Measurements from ENCODE around the gene ISG20. TPM values are rescaled to one million over a fixed set of nuclear protein-coding genes. Genes with fewer than 3 reads are reported as not detected.

The ISG20 gene
- total and polyA plus RNA-seq, 2 donors (not counting 1 experiment from before 2014, with no cell fraction given): 190 to 232 TPM

DNA sequence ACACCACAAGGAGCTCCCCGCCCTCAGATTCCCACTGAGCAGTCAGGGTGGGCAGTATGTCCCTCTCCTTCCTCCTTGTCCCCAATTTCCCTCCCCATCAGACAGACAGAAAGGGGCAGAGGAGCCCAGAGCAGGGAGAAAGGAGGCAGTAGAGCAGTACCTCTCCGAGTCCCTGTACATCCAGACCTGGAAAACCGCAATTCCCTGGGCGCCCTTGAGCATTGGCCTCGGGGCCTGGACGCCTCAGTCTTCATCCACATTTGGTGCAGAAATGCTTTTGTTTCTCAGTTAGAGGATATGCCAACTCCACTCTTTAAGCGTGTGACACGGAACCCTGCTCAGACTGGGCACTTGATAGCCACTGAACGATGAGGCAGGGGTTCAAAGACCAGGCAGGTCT, 5.9 kb downstream of the ISG20 start:
- H3K4me3 ChIP-seq (ENCODE audit: control extremely low read depth in 1 of 5, extremely low read depth in 1 of 5, insufficient read depth in 1 of 5, low read depth in 2 of 5, low read length in 4 of 5): no peak overlapping the region
- H2AFZ ChIP-seq (ENCODE audit: insufficient read depth, low read depth, low read length, poor library complexity, severe bottlenecking): no peak overlapping the region
- H3K36me3 ChIP-seq (replicated peaks in 1 of 2; ENCODE audit: control extremely low read depth in 1 of 2, control insufficient read depth in 1 of 2, extremely low read depth in 1 of 2, insufficient read depth in 2 of 2, low read length in 1 of 2): peaks cover 0 to 55% of the 10 kb centered on the region in 2 experiments
- H3K4me1 ChIP-seq (ENCODE audit: control insufficient read depth in 2 of 2, insufficient read depth in 2 of 2, low read length in 2 of 2): peaks cover 78 to 87% of the 10 kb centered on the region in 2 donors
- 95% methylated on average over 8 of the region's 9 CpGs for WGBS (ENCODE audit: insufficient coverage)
- no peaks in the 10 kb centered on the region for H3K9me3 ChIP-seq (ENCODE audit: control extremely low read depth in 1 of 3, control insufficient read depth in 2 of 3, insufficient read depth in 1 of 3, low read length in 2 of 3)
- Mint-ChIP-seq H3K27me3 (no peaks in the 10 kb centered on the region), H3K4me3 (no peak overlapping the region), H3K4me1 (peaks cover 82% of the 10 kb centered on the region), H3K9me3 (ENCODE audit: insufficient read depth) (no peaks in the 10 kb centered on the region), H3K27ac (peak overlapping the region; percentile 62)
- no peak for TF ChIP-seq EZH2 (IDR thresholded peaks at IDR 0.05; ENCODE audit: borderline replicate concordance, insufficient read depth, low read depth, low read length, poor library complexity, severe bottlenecking)
- TF ChIP-seq, protein P1, sequence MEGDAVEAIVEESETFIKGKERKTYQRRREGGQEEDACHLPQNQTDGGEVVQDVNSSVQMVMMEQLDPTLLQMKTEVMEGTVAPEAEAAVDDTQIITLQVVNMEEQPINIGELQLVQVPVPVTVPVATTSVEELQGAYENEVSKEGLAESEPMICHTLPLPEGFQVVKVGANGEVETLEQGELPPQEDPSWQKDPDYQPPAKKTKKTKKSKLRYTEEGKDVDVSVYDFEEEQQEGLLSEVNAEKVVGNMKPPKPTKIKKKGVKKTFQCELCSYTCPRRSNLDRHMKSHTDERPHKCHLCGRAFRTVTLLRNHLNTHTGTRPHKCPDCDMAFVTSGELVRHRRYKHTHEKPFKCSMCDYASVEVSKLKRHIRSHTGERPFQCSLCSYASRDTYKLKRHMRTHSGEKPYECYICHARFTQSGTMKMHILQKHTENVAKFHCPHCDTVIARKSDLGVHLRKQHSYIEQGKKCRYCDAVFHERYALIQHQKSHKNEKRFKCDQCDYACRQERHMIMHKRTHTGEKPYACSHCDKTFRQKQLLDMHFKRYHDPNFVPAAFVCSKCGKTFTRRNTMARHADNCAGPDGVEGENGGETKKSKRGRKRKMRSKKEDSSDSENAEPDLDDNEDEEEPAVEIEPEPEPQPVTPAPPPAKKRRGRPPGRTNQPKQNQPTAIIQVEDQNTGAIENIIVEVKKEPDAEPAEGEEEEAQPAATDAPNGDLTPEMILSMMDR (IDR thresholded peaks at IDR 0.05): no peak
- H3K9ac ChIP-seq (ENCODE audit: low read length): no peak overlapping the region
- no peak overlapping the region for H3K4me2 ChIP-seq (replicated peaks; ENCODE audit: low read depth, low read length, poor library complexity, severe bottlenecking)
- intact Hi-C loops (cut with micrococcal nuclease): no loop called here
- H3K27me3 ChIP-seq (replicated peaks in 1 of 4; ENCODE audit: control extremely low read depth in 1 of 4, control insufficient read depth in 3 of 4, insufficient read depth in 4 of 4, low read length in 3 of 4): no peaks in the 10 kb centered on the region
- ATAC-seq (ENCODE audit: low read depth) (no peak), DNase-seq (no peak)
- H4K20me1 ChIP-seq (ENCODE audit: control insufficient read depth, insufficient read depth, low read length, poor library complexity, severe bottlenecking): peaks cover 9% of the 10 kb centered on the region
- peak overlapping the region; percentile 6 to 91 for H3K27ac ChIP-seq (ENCODE audit: low read length in 2 of 2)
- ChIA-PET POLR2A (no interaction called here), CTCF (interaction anchor here (1.3 kb wide), 1 partner anchor 20 kb away, joined by 4 read pairs; no protein-coding TSS in a partner anchor)
- peaks cover 74% of the 10 kb centered on the region for H3K79me2 ChIP-seq (ENCODE audit: control insufficient read depth, insufficient read depth, low read length)

DNA sequence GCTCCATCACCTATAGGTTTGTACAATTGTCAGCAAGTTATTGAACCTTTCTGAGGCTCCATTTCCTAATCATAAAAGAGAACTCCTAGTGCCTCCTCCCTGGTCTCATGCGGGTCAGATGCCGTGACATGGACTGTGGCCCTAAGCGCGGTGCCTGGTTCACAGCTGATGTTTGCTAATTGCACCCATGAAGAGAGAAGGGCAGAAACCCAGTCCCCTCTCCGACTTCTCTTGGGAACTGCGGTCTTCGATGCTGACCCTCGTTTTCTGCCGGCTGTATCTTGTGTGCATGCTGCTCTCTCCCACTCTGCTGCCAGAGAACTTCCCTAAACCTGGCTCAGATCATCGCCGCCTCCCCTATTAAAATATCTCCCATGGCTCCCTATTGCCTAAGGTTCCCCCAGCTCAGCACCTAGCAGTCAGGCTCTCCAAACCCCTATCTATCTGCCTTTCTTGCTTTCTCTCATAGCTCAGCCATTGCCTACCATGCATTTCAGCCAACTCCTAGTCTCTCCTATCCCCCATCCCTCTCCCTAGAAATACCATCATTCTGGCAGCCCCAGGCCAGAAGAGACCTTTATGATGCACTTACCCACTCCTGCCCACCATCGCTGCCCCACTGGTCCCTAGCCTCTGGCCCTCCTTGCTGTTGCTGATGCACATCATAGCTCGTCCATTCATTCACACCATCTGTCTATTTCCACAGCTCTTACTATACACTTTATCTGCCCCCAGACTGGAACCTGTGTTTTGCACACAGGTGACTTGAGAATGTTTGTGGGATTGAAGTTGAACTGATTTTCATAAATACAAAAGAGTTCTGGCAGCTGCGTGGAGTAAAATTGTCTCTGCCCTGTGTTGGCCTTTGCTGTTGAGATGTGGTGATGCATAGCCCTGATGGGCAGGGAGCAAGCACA, 6.6 kb downstream of the ISG20 start:
- H3K9ac ChIP-seq (ENCODE audit: low read length): no peak overlapping the region
- peak overlapping the region; percentile 7 to 91 for H3K27ac ChIP-seq (ENCODE audit: low read length in 2 of 2)
- 93% methylated on average over 13 of the region's 14 CpGs for WGBS (ENCODE audit: insufficient coverage)

More for the DNA sequence above, 6.6 kb downstream of the ISG20 start:
- Mint-ChIP-seq H3K27ac (peak overlapping the region; percentile 96), H3K27me3 (no peaks in the 10 kb centered on the region), H3K9me3 (ENCODE audit: insufficient read depth) (no peaks in the 10 kb centered on the region), H3K4me1 (peaks cover 82% of the 10 kb centered on the region), H3K4me3 (peak overlapping the region; percentile 23)
- Histone ChIP-seq H3K4me2 (replicated peaks; ENCODE audit: low read depth, low read length, poor library complexity, severe bottlenecking) (peak overlapping the region; percentile 39), H3K4me3 (ENCODE audit: control extremely low read depth in 1 of 5, extremely low read depth in 1 of 5, insufficient read depth in 1 of 5, low read depth in 2 of 5, low read length in 4 of 5) (no peak overlapping the region), H3K79me2 (ENCODE audit: control insufficient read depth, insufficient read depth, low read length) (peaks cover 80% of the 10 kb centered on the region), H3K4me1 (ENCODE audit: control insufficient read depth in 2 of 2, insufficient read depth in 2 of 2, low read length in 2 of 2) (peaks cover 80 to 87% of the 10 kb centered on the region in 2 donors), H3K27me3 (replicated peaks in 1 of 4; ENCODE audit: control extremely low read depth in 1 of 4, control insufficient read depth in 3 of 4, insufficient read depth in 4 of 4, low read length in 3 of 4) (no peaks in the 10 kb centered on the region), H3K36me3 (replicated peaks in 1 of 2; ENCODE audit: control extremely low read depth in 1 of 2, control insufficient read depth in 1 of 2, extremely low read depth in 1 of 2, insufficient read depth in 2 of 2, low read length in 1 of 2) (peaks cover 0 to 61% of the 10 kb centered on the region in 2 experiments), H3K9me3 (ENCODE audit: control extremely low read depth in 1 of 3, control insufficient read depth in 2 of 3, insufficient read depth in 1 of 3, low read length in 2 of 3) (no peaks in the 10 kb centered on the region), H2AFZ (ENCODE audit: insufficient read depth, low read depth, low read length, poor library complexity, severe bottlenecking) (no peak overlapping the region), H4K20me1 (ENCODE audit: control insufficient read depth, insufficient read depth, low read length, poor library complexity, severe bottlenecking) (peaks cover 9% of the 10 kb centered on the region)
- intact Hi-C loops (cut with micrococcal nuclease): no loop called here
- TF ChIP-seq, protein P1 (IDR thresholded peaks at IDR 0.05): no peak
- POLR2A ChIA-PET: no interaction called here
- CTCF ChIA-PET: interaction anchor here (1.3 kb wide), 1 partner anchor 21 kb away, joined by 4 read pairs; no protein-coding TSS in a partner anchor
- ATAC-seq (ENCODE audit: low read depth) (no peak), DNase-seq (no peak)

Data from B cell (primary cell).